NCI-H1694 treated with DMSO at 0.1 percent for 48 hours (cell line): Measurements from ENCODE around the gene MEG3.

Source experiments
- DNase-seq: peaks from one replicate; lab custom pipeline; 2025; lab: John Stamatoyannopoulos, UW

Gene MEG3

DNA sequence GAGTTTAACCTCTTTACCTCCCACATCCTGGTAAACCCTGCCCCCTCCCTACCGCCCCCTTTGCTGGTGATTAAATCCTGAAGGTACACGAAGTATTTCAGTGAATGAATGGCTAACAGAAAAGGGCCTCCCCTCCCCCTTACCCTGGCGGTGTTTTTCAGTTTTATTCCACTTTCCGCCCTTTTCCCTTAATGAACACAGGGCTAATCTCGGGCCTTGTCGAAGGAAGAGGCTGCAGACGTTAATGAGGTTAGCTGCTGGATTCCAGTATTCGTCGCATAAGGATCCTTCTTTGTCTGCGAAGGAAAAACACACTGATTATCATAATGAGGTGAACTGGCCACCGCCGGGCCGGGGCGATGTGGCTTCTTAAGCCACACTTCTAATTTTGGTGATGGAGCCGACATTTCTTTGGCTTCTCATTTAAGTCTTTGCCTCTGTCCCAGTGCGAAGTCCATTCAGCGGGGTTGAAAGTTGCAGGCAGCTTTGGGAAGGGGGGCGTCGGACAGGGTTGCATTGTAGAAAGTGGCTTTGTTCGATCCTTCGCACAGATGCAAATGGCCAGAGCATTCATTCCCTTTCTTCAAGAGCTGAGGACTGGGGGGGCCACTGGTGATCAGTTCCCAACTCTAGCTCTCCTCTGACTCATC is 6.5 kb downstream of the MEG3 start:
- no peak for DNase-seq

DNA sequence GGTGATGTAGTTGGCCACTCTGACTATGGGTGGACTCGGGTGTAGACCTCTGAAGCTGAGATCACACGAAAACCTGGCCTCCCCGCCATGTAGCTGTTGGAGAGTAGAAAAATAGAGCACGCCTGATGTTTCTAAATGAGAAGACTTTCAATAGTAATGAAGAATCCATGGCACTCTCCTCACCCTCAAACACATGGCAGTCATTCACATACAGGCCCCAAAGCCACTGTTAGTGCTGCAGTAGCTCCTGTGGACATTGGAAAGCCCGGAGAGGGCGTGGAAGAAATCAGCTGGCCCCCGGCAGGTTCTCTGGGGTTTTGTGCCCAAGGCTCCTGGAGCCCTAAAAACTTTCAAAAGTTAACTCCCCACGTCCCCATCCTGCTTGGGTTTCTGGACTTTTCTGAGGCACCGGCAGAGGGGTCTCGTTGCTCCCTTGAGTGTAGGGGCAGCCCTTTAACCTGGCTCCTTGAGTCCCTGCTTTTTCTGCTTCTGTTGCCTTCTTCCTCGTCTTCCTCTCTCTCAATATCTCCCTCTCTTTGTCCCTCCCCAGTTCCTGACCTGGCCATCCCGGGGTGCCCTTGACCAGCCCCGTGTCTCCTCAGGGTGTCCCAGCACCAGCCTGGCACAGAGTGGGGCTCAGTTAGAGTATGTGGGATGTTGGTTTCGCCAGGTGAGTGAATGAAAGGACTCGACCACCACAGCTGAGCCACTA is 8.3 kb downstream of the MEG3 start:
- no peak for DNase-seq

DNA sequence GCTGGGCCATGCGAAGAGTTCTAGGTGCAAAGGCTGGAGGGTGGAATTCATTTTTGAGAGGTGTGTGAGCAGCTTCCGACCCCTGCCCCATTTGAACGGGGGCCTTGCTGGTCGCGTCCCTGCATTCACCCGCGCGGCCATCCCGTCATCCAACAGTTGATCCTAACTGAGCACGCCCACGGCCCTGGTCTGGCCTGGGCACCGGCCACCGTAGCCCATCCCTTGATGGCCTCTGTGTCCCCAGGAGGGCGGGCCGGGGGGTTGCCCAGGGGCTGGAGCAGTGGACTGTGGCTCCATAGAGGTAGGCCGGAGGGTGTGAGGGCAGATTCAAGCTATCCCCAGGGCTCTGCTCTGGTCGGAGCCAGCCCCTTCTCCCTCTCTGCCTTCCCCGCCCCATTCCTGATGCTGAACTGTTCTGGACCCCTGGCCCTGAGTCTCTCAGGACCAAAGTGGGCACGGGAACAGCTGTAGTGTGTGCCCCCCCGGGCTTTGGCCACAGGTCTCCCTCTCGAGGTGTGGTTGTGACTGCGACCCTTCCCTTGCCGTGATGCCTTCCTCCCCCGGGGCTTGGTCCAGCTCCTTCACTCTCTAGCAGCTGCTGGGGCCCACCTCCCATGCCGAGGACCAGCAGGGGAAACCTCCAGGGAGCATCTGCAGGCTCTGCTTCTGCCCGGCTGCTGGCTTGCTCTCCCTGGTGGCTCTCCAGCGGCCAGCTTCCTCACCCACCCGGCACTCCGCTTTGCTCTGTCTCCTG is 9.1 kb downstream of the MEG3 start:
- DNase-seq, result no peak

DNA sequence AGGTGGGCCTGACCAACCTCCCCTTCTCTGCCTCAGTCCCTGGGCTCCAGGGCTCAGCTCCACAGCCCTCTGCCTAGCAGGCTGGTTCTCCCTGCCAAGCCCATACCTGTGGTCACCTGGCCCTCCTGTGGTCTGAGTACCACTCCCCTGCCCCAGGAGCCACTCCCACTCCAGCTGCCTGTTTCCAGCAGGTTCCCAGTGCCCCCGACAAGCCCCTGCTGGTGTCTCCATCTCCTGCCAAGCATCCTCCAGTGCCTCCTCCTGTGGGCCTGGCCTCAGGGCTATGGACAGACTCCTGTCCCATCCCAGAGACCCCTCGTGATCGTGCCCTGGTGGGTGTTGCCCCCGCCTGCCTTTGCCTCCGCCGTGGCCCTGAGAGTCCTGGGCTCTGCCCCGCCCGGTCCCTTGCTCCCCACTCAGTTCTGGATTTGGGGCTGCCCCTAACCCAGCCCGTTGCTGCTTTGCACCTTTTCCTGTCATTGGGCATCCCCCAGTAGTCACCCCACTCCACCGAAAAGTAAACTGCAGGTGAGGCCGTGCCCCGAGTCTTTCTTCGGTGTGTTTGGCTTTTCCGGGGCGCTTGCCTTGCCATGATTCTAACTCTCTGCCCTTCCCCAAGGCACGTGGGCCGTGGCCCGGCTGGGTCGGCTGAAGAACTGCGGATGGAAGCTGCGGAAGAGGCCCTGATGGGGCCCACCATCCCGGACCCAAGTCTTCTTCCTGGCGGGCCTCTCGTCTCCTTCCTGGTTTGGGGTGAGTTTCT is 9.8 kb downstream of the MEG3 start:
- DNase-seq, result no peak

DNA sequence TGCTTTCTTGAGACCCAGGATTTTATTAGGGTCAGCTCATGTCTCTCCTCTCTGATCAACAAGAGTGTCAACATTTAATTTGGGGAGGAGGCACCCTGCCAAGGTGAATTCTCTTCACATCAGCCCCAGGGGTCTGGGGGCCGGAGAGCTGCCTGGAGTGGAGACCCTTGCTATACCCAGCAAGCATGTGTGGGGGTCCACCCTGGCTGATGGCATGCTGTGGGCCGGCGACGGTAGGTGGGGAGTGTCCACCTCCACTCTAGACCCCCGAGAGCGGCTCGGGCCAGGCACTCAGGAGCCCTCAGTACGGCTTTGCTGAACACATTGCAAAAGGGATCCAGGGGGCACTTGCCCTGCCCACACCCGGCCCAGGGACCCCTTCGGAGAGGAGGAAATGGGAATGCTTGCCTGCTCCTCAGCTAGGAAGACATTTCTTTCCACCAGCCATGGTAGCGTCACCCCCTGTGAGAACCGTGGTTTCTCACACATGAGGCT is 10.4 kb downstream of the MEG3 start:
- DNase-seq, result no peak

DNA sequence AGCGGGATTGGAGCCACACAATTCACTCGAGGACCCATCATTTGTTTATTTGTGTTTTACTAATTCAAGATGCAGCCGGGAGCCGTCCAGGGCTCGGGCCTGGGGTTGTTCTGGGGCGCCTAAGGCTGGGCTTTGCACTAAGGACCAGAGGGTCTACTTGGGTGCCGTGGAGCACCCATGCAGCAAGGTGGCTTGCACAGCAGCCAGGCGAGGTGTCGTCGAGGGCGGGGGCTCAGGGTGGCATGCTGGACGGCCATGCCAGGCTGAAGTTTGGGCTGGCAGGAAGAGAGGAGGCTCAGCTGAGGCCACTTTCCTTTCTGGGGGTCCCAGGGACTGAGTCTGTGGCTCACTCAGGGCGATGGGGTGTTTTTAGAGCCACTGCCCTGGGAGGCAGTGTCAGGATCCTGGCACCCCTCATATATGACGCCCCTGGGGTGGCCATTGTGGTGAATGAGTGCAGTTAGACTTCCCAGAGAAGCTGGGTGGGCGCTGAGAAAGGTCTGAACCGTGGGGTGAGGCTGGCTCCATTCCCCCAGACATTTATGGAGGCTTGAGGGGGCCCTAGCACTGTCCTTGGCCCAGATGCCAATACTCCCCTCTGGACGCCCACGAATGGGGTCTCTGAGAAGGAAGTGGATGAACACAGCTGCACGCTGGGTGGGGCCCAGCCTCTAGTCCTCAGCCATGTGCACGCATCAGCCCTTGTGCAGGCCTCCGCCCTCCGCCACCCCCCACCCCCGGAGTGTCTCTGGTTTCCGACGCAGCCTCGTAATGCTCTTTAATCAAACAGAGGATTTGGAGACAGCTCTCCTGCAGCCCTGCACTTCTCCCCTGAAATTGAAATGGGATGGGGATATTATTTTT is 11.3 kb downstream of the MEG3 start:
- no peak for DNase-seq

DNA sequence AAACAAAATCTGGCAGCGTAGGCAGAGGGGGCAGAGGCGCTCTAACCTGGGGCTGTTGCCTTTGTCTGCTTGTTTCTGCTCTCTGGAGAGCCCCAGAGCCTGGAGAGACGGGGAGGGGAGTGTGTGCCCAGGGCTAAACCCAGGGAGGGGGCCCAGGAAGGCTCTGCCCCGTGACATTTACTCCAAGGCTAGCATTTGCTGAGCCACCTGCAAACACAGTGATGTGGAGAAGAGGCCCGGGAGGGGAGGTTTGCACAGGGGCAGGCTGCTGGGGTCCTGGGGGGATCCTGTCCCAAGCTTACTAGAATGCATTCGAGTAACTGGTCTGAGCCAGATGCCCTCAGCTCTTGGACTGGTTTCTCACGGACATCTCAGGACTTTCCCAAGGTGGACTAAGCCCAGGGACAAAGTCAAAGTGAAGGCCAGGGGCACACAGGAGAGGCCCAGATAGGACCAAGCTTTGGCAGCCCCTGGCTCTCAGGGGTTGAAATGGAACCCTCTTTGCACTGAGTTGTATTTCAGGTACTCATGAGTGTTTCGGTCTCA is 12.0 kb downstream of the MEG3 start:
- no peak for DNase-seq

DNA sequence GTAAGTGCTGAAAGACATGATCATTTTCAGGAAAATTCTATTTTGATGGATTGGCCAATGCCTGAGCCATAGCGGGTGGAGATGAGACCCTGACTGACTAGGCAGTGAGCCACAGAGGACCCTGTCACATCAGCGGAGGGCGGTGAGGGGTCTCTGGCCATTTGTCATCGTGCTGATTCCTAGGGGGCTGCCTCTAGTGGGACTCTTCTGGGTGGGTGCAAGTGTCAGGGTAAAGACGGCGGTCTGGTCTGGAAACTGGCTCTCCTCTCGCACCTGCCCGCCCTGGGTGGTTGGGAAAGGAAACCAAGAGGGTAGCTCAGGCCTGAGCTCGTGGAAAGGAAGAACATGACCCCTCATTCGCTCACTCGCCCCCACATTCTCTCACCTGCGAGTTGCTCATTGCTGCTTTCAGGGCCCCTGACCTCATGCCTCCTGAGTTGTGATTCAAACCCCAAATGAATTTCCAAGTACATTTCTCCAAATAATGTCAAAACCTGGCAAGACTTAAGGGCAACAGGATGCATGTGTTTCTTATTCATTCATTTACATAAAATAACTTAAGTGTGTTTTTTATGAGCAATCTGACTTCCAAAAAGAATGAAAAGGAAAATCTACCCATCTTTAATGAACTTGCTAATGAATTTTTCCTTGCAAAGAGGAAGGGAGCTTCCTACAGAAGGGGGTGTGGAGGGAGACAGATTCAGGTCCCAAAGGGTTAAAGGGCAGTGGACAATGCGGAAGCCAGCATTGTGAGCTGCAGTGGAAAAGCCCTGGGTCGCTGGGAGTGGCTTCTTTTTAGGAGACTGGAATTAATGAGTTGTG is 12.8 kb downstream of the MEG3 start:
- no peak for DNase-seq

DNA sequence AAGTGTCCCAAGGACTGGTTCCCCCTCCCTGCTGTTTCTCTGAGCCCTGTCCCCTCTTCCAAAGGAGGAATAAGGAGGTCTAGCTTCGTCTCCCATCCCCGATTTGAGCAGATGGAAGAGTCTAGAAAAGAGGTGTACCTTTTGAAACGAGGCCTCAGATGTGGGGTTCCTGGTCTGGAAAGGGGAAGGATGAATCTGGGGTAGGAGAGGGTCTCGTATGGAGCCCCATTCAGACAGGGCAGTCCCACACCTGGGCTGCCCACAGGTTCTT is 13.3 kb downstream of the MEG3 start:
- no peak for DNase-seq

DNA sequence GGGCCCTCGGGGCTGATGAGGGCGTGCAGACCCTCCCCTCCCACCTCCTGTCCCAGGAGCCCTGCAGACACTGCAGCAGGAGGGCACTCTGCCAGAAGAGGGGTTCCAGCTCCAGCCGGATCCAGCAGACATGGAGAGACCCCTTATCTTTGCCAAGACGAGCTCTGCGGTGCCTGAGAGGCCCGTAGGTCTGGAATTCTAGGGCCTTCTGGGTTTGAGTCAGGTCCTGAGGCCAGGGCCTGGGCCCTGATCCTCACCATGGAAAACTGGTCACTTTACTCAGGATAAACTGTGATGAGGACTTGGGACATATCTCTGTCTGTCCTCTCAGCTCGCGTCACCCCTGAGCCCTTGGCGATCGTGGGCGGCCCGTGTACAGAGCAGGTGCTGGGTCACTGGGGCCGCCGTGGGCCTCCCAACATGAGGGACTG is 13.8 kb downstream of the MEG3 start:
- DNase-seq, result no peak

DNA sequence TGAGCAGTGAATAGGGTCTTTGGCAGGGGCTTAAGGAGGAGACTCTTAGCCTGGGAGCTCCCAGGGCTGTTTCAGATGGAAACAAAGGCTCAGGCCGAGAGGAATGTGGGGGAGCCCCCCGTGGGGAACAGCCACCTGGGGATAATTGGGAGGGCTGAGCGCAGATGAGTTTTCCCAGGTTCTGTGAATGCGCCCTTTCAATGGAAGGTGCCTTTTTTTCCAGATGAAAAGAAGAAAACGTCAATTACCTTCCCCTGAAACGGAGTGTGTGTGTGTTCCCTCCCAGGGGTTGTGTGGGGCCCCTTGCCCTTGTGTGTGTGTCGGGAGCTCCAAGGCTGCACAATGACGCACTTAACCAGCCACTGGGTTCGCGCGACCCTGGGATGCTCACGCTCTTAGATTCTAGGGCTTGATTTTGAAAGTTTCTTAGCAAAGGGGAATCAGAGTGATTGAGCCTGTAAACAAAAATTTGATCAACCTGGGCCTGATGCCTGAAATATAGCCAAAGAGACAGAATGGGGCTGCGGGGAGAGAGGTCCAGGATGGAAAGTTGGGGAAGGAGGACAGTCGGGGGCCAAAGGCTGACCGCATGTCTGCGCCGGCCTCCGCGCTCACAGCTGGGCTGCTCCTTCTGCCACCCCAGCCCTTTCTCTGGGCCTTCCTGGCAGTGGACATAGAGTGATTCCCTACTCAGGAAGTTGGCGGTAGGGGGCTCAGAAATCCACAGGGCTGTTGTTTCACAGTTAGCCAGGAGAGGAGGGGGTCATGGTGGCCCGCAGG is 14.6 kb downstream of the MEG3 start:
- DNase-seq, result no peak

DNA sequence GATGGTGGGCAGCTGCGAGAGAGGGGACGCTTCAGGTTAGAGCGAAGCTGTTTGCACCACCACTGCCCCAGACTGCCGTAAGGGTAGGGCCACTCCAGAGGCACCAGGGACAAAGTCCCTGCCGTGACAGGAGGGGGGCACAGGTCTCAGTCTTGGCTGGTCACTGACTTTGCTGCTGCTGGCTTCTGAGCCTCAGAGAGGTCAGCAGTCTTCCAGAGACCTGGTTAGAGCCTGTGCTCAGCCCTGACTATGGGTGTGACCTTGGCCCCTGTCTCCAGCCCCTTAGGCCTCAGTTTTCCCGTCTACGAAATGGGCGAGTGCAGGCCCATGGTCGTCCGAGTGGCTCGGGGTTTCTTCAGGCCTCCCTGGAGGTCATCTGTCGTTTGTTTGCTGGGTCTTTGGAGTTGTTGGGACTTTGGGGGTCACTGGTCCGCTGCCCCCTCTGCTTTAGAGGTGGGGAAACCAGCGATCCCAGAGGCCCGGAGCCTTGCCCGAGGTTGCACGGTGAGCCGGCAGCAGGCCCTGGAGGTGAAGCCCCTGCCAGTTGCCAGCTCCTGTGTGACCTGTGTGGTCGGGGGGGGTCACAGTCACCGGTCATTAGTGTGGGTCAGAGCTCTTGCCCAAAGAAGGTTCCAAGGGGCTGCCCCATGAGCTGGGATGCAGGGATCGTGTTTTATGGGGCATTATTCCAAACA is 15.3 kb downstream of the MEG3 start:
- no peak for DNase-seq

DNA sequence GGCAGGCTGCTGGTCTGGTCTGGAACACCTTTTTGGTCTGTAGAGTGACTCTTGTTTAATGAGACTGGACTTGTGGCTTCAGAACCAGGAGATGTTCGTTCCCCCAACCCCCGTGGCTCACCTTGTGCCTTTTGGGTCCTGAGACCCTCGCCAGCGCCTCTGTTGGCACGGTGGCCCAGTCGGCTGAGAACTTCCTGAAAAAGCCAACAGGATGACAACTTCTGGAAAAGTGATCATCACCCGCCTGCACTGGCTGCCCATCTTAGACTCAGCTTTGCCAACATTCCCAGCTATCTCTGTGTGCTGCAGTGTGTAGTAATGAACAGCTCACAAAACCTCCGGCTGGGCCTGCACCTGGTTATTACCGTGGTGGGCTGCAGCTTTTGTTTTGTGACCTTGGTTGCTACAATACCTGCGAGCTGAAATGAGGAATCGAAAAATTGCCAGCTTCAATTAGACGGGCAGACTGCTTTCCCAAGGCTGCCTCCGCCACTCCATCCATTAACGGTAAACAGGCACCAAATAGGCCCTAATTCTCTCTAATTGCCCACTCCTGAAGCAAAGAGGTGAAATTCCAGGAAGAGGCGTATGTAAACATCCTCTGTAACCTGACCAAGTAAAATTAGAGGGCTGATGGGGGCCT is 16.0 kb downstream of the MEG3 start:
- no peak for DNase-seq

DNA sequence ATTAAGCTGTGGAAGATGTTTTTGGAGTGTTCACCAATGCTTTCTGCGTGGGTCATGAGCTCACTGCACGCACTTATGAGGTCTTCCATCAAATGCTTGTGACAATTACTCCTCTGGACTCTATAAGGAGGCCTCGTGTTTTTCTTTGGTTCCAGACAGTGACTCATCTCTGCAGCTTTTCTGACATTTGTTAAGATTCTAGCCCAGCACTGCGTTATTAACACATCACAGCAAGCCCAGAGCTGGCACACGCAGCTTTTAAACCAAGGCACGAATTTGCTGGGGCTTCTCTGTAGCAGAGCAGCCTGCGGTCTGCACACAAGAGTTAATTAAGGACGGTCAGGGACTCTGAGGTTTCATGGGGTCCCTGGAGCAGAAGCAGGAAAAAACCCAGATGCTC is 16.9 kb downstream of the MEG3 start:
- DNase-seq, result no peak

DNA sequence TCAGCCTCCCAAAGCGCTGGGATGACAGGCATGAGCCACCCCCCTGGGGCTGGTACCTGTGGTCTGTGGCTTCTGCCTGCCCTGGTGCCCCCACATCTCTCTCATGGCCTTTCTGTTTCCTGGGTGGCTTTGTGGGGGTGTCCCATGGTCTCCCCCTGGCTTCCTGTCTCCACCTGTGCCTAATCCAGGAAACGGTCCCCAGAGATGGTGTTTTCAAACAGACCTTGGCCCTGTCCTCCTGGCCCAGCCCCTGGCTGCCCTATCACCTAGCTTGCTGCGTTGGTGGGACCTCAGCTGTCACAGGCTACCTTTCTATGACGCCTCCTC is 18.1 kb downstream of the MEG3 start:
- no peak for DNase-seq

DNA sequence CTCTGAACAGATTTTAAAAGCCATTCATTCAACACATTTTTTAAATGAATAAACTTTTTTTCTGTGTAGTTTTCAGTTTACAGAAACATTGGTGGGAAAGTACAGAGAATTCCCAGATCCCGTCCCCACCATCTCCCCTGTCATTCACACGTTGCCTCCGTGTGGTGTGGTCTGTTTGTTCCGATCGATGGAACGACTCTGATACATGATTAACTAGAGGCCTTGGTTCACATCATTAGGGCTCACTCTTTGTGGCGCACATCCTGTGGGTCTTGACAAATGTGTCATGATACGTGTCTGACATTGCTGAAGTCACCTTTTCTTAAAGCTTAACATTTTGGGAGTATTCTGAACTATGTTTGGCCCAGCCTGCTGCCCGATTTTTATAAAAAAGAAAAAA is 18.5 kb downstream of the MEG3 start:
- no peak for DNase-seq

DNA sequence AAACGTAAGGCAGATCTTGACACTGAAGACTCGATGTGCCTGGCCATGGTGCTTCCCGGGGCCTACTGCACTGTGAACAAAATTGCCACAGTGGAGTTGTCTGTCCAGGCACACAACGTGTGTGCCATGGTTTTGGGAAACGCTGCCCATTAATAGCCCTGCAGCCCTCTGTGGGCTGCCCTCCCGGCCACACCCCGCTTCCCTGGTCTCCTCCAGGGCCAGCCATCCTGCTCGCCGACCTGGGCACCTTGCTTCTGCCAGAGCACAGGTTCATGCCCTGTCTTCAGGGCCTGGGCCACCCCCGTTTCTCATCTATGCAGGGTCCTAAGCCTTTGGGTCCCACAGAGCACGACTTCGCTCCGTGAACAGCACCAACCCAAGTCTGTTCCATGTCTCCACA is 18.9 kb downstream of the MEG3 start:
- DNase-seq, result no peak

DNA sequence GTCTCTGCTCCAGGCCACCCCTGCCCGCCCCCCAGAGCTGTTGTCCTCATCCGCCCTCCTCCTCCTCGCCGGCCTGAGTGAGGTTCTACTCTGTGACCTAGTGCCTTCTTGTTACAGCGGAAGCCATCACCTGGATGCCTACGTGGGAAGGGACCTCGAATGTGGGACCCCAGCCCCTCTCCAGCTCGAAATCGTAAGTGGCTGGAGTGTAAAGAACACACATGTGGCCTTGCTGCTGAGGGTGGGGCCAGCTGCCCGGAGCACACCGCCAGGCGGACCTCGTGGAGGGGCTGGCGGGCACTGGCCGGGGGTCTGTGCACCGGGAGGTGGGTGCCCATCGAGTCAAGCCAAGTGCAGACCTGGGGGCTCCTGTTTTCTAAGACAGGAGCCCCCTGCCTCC is 19.4 kb downstream of the MEG3 start:
- no peak for DNase-seq
